ENCODE measurements around the gene IRX3. TPM values are rescaled to one million over a fixed set of nuclear protein-coding genes. Genes with fewer than 3 reads are reported as not detected.

Gene IRX3
- total RNA-seq, 6 experiments from 2014 or later, result 5.9 to 19.4 (median 17.3) TPM

- no peaks in the 10 kb centered on the region for H3K4me1 Mint-ChIP-seq (ENCODE audit: low read depth)
- peaks cover 10% of the 10 kb centered on the region for H3K36me3 Mint-ChIP-seq (ENCODE audit: low read depth)
- H3K27ac Mint-ChIP-seq, result no peak overlapping the region
- H3K27me3 Mint-ChIP-seq (ENCODE audit: insufficient read depth), result peaks cover 35% of the 10 kb centered on the region
- H3K9me3 Mint-ChIP-seq, result peaks cover 6% of the 10 kb centered on the region; the same call in 1 of the 2 replicates
- TF ChIP-seq CTCF (IDR thresholded peaks at IDR 0.05), result no peak
- no peak overlapping the region for H3K4me3 Mint-ChIP-seq
- DNase-seq, result no peak
These were observed 42.3 kb downstream of the IRX3 start for GRCh38 chr16:54244061-54244886.

GRCh38 chr16:54243202-54243601 is 43.4 kb downstream of the IRX3 start:
- no peak for TF ChIP-seq CTCF (IDR thresholded peaks at IDR 0.05)
- H3K36me3 Mint-ChIP-seq (ENCODE audit: low read depth), result peaks cover 10% of the 10 kb centered on the region
- H3K4me1 Mint-ChIP-seq (ENCODE audit: low read depth), result no peaks in the 10 kb centered on the region
- peaks cover 6% of the 10 kb centered on the region; the same call in 1 of the 2 replicates for H3K9me3 Mint-ChIP-seq
- no peak overlapping the region for H3K27ac Mint-ChIP-seq
- no peak for DNase-seq
- H3K4me3 Mint-ChIP-seq, result no peak overlapping the region
- H3K27me3 Mint-ChIP-seq (ENCODE audit: insufficient read depth), result peaks cover 25% of the 10 kb centered on the region

GRCh38 chr16:54242199-54242598 is 44.4 kb downstream of the IRX3 start:
- H3K27ac Mint-ChIP-seq, result no peak overlapping the region
- DNase-seq, result no peak
- no peak for TF ChIP-seq CTCF (IDR thresholded peaks at IDR 0.05)
- peaks cover 25% of the 10 kb centered on the region for H3K27me3 Mint-ChIP-seq (ENCODE audit: insufficient read depth)
- no peak overlapping the region for H3K4me3 Mint-ChIP-seq
- H3K4me1 Mint-ChIP-seq (ENCODE audit: low read depth), result peaks cover 4% of the 10 kb centered on the region
- peaks cover 6% of the 10 kb centered on the region; the same call in 1 of the 2 replicates for H3K9me3 Mint-ChIP-seq
- H3K36me3 Mint-ChIP-seq (ENCODE audit: low read depth), result peaks cover 10% of the 10 kb centered on the region

- DNase-seq, result no peak
- H3K9me3 Mint-ChIP-seq, result peaks cover 6% of the 10 kb centered on the region; the same call in 1 of the 2 replicates
- H3K4me1 Mint-ChIP-seq (ENCODE audit: low read depth), result peaks cover 11% of the 10 kb centered on the region
- peaks cover 23% of the 10 kb centered on the region for H3K27me3 Mint-ChIP-seq (ENCODE audit: insufficient read depth)
- no peak for TF ChIP-seq CTCF (IDR thresholded peaks at IDR 0.05)
- H3K4me3 Mint-ChIP-seq, result no peak overlapping the region
- H3K36me3 Mint-ChIP-seq (ENCODE audit: low read depth), result peaks cover 12% of the 10 kb centered on the region
- no peak overlapping the region for H3K27ac Mint-ChIP-seq
These were observed 45.1 kb downstream of the IRX3 start for GRCh38 chr16:54241525-54241924.

GRCh38 chr16:54240271-54241129 is 46.1 kb downstream of the IRX3 start:
- Mint-ChIP-seq H3K4me3 (no peak overlapping the region), H3K27me3 (ENCODE audit: insufficient read depth) (peaks cover 21% of the 10 kb centered on the region), H3K27ac (no peak overlapping the region), H3K9me3 (no peaks in the 10 kb centered on the region; the same call in 1 of the 2 replicates), H3K36me3 (ENCODE audit: low read depth) (peaks cover 10% of the 10 kb centered on the region), H3K4me1 (ENCODE audit: low read depth) (peaks cover 17% of the 10 kb centered on the region)
- DNase-seq, result no peak
- no peak for TF ChIP-seq CTCF (IDR thresholded peaks at IDR 0.05)
